Right cardiac atrium (tissue), 5 donors: Measurements from ENCODE around the gene TMEM132D. TPM values are rescaled to one million over a fixed set of nuclear protein-coding genes. Genes with fewer than 3 reads are reported as not detected.
"Not testable (repeated sequence)": the region's sequence is repeated elsewhere in the genome, so short reads cannot be mapped to it uniquely, and the experiment has no call there.

Experiments
- ATAC-seq, 2 donors: fragments of 200-7000 bp; cut with Tn5 transposase; one replicate each; pipeline versions ENCODE4 v1.8.0 to v1.9.1; 2020; ENCODE audit warnings: moderate library complexity in 2 of 2, mild to moderate bottlenecking in 1 of 2
- DNase-seq, 3 donors: peaks; one replicate each; pipeline ENCODE4 v3.0.0-alpha.2; 2020
- H3K27ac ChIP-seq: one replicate; pipeline ENCODE4 v1.5.1; 2013; ENCODE audit warnings: mild to moderate bottlenecking, low read length, control low read depth, moderate library complexity
- H3K27me3 ChIP-seq: one replicate; pipeline ENCODE4 v1.6.1; 2013; ENCODE audit not compliant: control insufficient read depth, insufficient read depth
- H3K4me1 ChIP-seq: one replicate; pipeline ENCODE4 v1.6.1; 2013; ENCODE audit warnings: low read length; ENCODE audit not compliant: control insufficient read depth, insufficient read depth
- H3K4me3 ChIP-seq: one replicate; pipeline ENCODE4 v1.5.1; 2013; ENCODE audit warnings: low read length, control low read depth
- H3K9me3 ChIP-seq: one replicate; pipeline ENCODE4 v1.6.1; 2013; ENCODE audit warnings: low read length; ENCODE audit not compliant: control insufficient read depth
- WGBS: extraction: QIAGEN DNeasy Blood & Tissue Kit; methylation state at CpG from one replicate; pipeline ENCODE4 v1.1.7; 2013; 5-methylcytosine and 5-hydroxymethylcytosine counted together
- intact Hi-C, 4 donors: fragments of 100-400 bp; cut with DNase I; formaldehyde crosslinking; loops; one replicate each; pipeline versions ENCODE4 v1.11.0 to v1.14.0; 2022 to 2023
- polyA plus RNA-seq: library from polyadenylated mRNA; stranded (reverse); fragments of 200-250 nt; gene quantifications from one replicate; pipeline ENCODE4 v1.2.3, GENCODE V29; 2013
- total RNA-seq, 4 donors: library from RNA; stranded (reverse); fragmentation: NEBNext Ultra II Directional; extraction: Animal tissue kit (Norgen Biotek cat#: 25700); gene quantifications; one replicate each; pipeline ENCODE4 v1.2.1, GENCODE V29; 2021
- donor health status: healthy with polysubstance abuse.
- donor health status: DM: no; HTN: yes; CAD: no.
- donor health status: DM: no; HTN: no; CAD: no.
- donor health status: DM: no; HTN: yes; CAD: no; lungs with severe emphysema.
- donor health status: DM: yes; HTN: yes; CAD: no.

Gene TMEM132D
- total and polyA plus RNA-seq, 5 donors, result not detected

- H3K27ac ChIP-seq, result no peak overlapping the region
- H3K27me3 ChIP-seq, result no peaks in the 10 kb centered on the region
- no peak overlapping the region for H3K4me3 ChIP-seq
- no peak for ATAC-seq
- no peak for DNase-seq
- intact Hi-C loops, result no loop called here
- H3K9me3 ChIP-seq, result peaks cover 1% of the 10 kb centered on the region
- no peaks in the 10 kb centered on the region for H3K4me1 ChIP-seq
- WGBS, result 71% methylated on average over 4 of the region's 4 CpGs
These were observed 840.2 kb downstream of the TMEM132D start for GRCh38 chr12:129063600-129063999.

GRCh38 chr12:129053232-129053631, 850.6 kb downstream of the TMEM132D start:
- H3K27ac ChIP-seq, result no peak overlapping the region
- WGBS, result 58% methylated on average over 11 of the region's 11 CpGs
- H3K9me3 ChIP-seq, result no peaks in the 10 kb centered on the region
- no peak for DNase-seq
- H3K4me3 ChIP-seq, result no peak overlapping the region
- no peaks in the 10 kb centered on the region for H3K4me1 ChIP-seq
- no peaks in the 10 kb centered on the region for H3K27me3 ChIP-seq
- no peak for ATAC-seq
- intact Hi-C loops, result no loop called here

GRCh38 chr12:129052373-129052772, 851.5 kb downstream of the TMEM132D start:
- ATAC-seq (no peak), DNase-seq (no peak)
- intact Hi-C loops, result no loop called here
- Histone ChIP-seq H3K27me3 (no peaks in the 10 kb centered on the region), H3K4me1 (no peaks in the 10 kb centered on the region), H3K27ac (no peak overlapping the region), H3K9me3 (no peaks in the 10 kb centered on the region), H3K4me3 (no peak overlapping the region)

- intact Hi-C loops, result no loop called here
- ATAC-seq, result no peak
These were observed 853.9 kb downstream of the TMEM132D start for GRCh38 chr12:129049917-129050316.

GRCh38 chr12:129043334-129043733, 860.5 kb downstream of the TMEM132D start:
- H3K4me1 ChIP-seq, DNase-seq, H3K27ac ChIP-seq, intact Hi-C loops, H3K27me3 ChIP-seq, H3K4me3 ChIP-seq, H3K9me3 ChIP-seq, ATAC-seq: not testable (repeated sequence)
- 84% methylated on average over 11 of the region's 11 CpGs for WGBS

More at GRCh38 chr12:129049917-129050316, 853.9 kb downstream of the TMEM132D start:
- Histone ChIP-seq H3K9me3 (no peaks in the 10 kb centered on the region), H3K4me3 (no peak overlapping the region), H3K27me3 (no peaks in the 10 kb centered on the region), H3K27ac (no peak overlapping the region), H3K4me1 (no peaks in the 10 kb centered on the region)
- 0% methylated on average over 1 of the region's 1 CpG for WGBS
- DNase-seq, result no peak

- intact Hi-C loops, result no loop called here
- WGBS, result 82% methylated on average over 9 of the region's 9 CpGs
- DNase-seq, result no peak
These were observed 867.7 kb downstream of the TMEM132D start for GRCh38 chr12:129036135-129036534.

GRCh38 chr12:129034558-129035289, 869.1 kb downstream of the TMEM132D start:
- DNase-seq (no peak), ATAC-seq (no peak)
- H3K27ac ChIP-seq, result no peak overlapping the region
- H3K4me3 ChIP-seq, result no peak overlapping the region
- H3K4me1 ChIP-seq, result no peaks in the 10 kb centered on the region
- 80% methylated on average over 15 of the region's 15 CpGs for WGBS
- no peaks in the 10 kb centered on the region for H3K27me3 ChIP-seq
- intact Hi-C loops, result no loop called here
- no peaks in the 10 kb centered on the region for H3K9me3 ChIP-seq

More at GRCh38 chr12:129036135-129036534, 867.7 kb downstream of the TMEM132D start:
- Histone ChIP-seq H3K9me3 (no peaks in the 10 kb centered on the region), H3K27ac (no peak overlapping the region), H3K4me1 (no peaks in the 10 kb centered on the region), H3K27me3 (no peaks in the 10 kb centered on the region), H3K4me3 (no peak overlapping the region)
- no peak for ATAC-seq

- no peak overlapping the region for H3K4me3 ChIP-seq
- ATAC-seq (no peak), DNase-seq (no peak)
- intact Hi-C loops, result no loop called here
- H3K27me3 ChIP-seq, result no peaks in the 10 kb centered on the region
- no peaks in the 10 kb centered on the region for H3K9me3 ChIP-seq
- no peak overlapping the region for H3K27ac ChIP-seq
- H3K4me1 ChIP-seq, result no peaks in the 10 kb centered on the region
- 62% methylated on average over 16 of the region's 16 CpGs for WGBS
These were observed 875.0 kb downstream of the TMEM132D start for GRCh38 chr12:129028844-129029243.

- DNase-seq (no peak), ATAC-seq (no peak)
- no peak overlapping the region for H3K4me3 ChIP-seq
- intact Hi-C loops, result no loop called here
- 85% methylated on average over 3 of the region's 3 CpGs for WGBS
- no peak overlapping the region for H3K27ac ChIP-seq
- H3K4me1 ChIP-seq, result no peaks in the 10 kb centered on the region
- H3K27me3 ChIP-seq, result no peaks in the 10 kb centered on the region
- H3K9me3 ChIP-seq, result no peaks in the 10 kb centered on the region
These were observed 878.8 kb downstream of the TMEM132D start for GRCh38 chr12:129025055-129025454.
